GM18526 (cell line): ENCODE results near the gene PRKCA.

ENCODE experiments used
- POLR2A ChIP-seq: IDR thresholded peaks from 3 replicates; pipeline ENCODE4 v1.6.1; 2011; ENCODE audit not compliant: insufficient read length; ENCODE audit errors: extremely low read depth

PRKCA gene

DNA sequence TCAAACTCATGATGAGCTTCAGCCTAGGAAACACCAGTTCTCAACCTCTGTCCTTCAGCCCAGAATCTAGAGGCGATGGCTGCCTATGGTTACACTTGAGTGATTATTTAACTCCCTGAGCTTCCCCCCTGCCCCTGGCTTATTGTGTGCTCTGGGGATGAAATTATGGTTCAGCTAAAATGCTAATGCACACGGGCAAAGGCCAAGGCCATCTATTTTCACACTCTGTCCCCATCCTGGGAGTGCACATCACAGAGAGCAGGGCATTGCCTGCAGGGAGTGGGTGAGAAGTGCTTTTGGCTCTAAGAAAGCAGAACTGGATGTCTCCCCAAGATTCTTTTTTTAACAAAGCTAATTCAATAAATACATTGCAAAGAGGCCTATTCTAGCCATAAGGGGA lies 510.9 kb downstream of the PRKCA start:
- TF ChIP-seq POLR2A: no peak

- no peak for TF ChIP-seq POLR2A
These were observed 511.6 kb downstream of the PRKCA start for GRCh38 chr17:66814026-66814425.

GRCh38 chr17:66814570-66814969 lies 512.2 kb downstream of the PRKCA start:
- TF ChIP-seq POLR2A: no peak

DNA sequence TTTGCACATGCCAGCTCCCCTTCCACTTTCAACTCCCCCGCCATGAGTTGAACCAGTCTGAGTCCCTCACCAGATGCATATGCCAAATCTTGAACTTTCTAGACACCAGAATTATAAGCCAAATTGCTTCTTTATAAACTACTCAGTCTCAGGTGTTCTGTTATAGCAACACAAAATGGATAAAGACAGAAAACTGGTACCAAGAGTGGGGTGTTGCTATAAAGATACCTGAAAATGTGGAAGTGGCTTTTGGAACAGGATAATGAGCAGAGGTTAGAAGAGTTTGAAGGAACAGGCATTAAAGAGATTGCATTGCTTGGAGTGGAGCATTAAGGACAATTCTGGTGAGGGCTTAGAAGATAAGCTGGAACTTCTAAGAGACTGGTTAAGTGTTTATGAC lies 515.3 kb downstream of the PRKCA start:
- no peak for TF ChIP-seq POLR2A

DNA sequence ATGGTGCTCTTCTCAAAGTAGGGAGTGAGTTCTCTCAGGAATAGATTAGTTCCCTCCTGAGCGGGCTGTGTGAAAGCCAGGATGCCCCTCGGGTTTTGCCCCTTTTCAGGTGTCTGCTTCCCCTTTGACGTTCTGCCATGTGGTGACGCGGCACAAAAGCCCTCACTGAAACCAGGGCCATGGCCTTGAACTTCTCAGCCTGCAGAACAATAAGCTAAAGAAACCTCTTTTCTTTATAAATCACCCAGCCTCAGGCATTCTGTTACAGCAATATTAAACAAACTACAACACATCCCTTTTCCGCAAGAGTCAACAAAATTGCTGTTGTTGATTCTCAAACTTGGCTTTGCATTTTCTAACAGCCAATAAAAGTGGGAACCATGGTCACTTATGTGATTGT lies 517.1 kb downstream of the PRKCA start:
- TF ChIP-seq POLR2A: no peak

DNA sequence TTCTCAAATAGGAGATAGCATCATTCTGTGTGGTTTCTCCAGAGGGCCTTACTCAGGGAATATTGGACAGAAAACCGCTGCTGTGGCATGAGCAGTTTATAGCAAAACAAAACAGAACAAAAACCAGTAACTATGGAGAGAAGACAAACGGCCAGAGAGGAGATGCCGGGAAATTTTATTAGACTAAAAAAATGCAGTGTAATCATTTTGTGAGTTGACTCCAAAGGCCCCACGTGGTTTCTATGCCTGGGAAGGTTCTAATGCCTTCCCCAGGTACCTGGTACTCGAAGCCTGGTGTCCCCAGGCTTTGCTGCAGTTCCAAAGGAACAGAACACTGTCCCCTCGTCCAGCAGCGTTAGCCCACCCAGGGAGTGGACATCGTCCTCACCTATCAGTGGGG lies 519.6 kb downstream of the PRKCA start:
- no peak for TF ChIP-seq POLR2A

DNA sequence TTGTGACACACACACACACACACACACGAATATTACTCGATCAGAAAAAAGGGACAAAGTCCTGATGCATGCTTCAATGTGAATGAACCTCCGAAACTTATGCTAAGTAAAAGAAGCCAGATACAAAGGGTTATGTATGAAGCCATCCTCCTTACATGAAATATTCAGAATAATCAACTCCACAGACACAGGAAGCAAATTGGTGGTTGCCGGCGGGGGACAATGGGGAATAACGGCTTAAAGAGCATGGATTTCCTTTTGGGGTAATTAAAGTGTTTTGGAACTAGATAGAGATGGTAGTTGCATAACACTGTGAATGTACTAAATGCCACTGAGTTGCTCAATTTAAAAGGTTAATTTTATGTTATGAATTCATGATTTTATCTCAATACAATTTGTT lies 524.4 kb downstream of the PRKCA start:
- no peak for TF ChIP-seq POLR2A

GRCh38 chr17:66829386-66829864 lies 527.0 kb downstream of the PRKCA start:
- no peak for TF ChIP-seq POLR2A

DNA sequence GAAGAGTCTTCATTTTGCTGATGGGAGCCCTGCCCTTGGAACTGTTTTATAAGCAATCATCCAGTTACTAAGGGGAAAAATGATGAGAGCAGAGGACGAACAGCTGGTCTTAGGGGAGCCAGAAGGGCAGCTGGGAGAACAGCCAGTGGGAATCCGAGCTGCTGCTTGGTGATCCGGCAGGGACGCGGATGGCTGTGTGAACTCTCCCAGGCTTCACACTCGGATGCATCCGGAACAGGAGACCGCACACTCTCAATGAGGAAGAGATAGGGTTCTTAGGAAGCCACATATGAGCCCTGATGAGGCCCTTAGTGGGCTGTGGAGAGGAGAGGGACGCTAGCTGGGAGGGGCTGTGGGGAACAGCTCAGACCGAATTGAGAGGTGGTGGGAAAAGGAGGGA lies 527.5 kb downstream of the PRKCA start:
- TF ChIP-seq POLR2A: no peak

DNA sequence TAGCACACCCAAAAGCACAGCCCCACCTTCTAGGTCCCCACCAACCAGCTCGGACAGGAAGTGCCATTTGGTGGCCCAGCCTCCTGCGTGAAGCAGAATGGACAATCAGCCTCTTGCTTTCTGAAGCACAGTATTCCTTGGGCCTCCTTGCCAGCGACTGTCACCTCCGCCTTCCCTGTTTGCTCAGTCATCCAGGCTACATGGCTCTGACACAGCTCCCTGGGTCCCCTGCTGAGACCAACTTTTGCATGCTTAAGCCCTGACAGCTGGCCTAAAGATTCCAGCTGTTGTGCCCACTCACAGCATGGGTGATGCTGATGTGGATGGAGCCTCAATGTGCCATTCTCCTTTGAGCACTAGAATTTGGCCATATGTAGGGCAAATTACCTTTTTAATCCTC lies 528.0 kb downstream of the PRKCA start:
- TF ChIP-seq POLR2A: no peak

GRCh38 chr17:66831383-66832210 lies 529.2 kb downstream of the PRKCA start:
- no peak for TF ChIP-seq POLR2A

DNA sequence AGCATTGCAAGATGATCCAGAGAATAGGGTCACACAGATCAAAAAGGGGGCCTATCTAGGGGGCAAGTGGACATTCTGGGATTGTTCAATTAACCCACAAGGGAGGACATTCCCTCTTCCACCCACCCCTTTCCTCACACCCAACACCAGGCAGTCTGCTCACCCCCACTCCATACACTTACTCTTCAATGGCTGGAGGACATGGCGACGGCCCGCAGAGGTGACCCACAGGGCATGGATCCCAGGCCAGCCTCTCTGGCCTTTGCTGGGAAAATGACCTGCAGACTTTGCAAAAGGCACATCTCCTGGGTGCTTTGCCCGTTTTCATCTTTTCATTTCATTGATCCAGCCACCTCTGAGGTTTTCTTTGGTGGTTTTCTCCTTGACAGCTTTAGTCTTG lies 530.8 kb downstream of the PRKCA start:
- no peak for TF ChIP-seq POLR2A

DNA sequence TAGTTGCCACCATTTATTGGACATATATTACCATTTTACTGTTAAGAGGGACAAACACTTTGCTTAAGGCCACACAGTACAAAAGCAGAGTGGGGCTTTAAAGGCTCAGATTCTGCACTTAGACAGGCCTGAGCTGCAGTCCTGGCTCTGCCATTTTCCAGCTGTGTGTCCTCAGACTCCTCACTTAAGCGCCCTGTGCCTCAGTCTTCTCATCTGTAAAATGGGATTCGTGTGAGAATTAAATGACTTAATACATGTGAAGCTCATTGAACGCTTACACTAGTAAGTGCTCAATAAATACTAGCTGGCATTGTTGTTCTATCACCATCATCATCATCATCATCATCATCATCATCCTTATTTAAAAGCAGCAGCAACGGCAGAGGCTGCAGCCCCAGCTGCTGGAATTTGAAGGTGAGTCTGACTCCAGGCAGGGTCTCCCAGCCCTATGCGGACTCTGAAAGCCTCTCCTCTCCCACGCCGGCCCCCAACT lies 532.1 kb downstream of the PRKCA start:
- no peak for TF ChIP-seq POLR2A

- no peak for TF ChIP-seq POLR2A
These were observed 532.6 kb downstream of the PRKCA start, which contains the start of gene CACNG5 for GRCh38 chr17:66834919-66835454. Gene CACNG5, plus strand, starts transcription at chr17:66835117. Its CDS starts 42,216 bp downstream, at chr17:66877333.

- TF ChIP-seq POLR2A: no peak
These were observed 533.1 kb downstream of the PRKCA start for GRCh38 chr17:66835476-66835875.
